Endothelial cell of umbilical vein (primary cell): ENCODE measurements around the gene GFI1B.

Experiments
- GATA2 ChIP-seq: IDR thresholded peaks from 2 replicates; pipeline ENCODE4 v1.7.0; 2011; ENCODE audit warnings: low read depth, mild to moderate bottlenecking, moderate library complexity, mixed read lengths, low read length; ENCODE audit not compliant: insufficient read length, insufficient read depth
- JUN ChIP-seq: IDR thresholded peaks from 2 replicates; pipeline ENCODE4 v1.6.1; 2011; ENCODE audit warnings: borderline replicate concordance, low read depth; ENCODE audit not compliant: insufficient read length, insufficient read depth
- POLR2A ChIP-seq: IDR thresholded peaks from 2 replicates; pipeline ENCODE4 v1.6.1; 2012; ENCODE audit warnings: low read depth, mild to moderate bottlenecking, control low read depth, low read length
- TF ChIP-seq, protein P1 (sequence below), 2 donors: IDR thresholded peaks; 1 replicate in 1 of 2; 2 replicates in 1 of 2; pipeline ENCODE4 v1.5.1; 2011; ENCODE audit warnings: low read length in 2 of 2, mild to moderate bottlenecking in 2 of 2, moderate library complexity in 2 of 2, control low read depth in 1 of 2, inconsistent platforms in 1 of 2, low read depth in 1 of 2; ENCODE audit not compliant: insufficient read depth in 1 of 2; ENCODE audit errors: extremely low read depth in 1 of 2

DNA sequence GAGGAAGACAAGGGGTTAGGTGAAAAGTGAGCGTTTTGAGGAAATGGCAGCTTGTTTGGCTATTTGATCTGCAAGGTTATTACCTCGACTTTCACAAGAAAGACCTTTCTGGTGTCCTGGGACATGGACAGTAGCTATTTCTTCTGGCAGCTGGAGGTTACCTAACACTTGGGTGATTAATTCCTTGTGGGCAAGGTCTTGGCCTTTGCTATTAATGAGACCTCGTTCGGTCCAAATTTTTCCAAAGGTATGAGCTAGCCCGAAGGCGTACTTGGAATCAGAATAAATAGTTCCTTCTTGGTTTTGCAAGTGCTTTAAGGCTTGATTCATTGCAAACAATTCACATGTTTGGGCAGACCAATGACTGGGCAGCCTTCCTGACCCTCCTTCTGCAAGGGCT lies 57.2 kb downstream of the GFI1B start:
- TF ChIP-seq, protein P1, sequence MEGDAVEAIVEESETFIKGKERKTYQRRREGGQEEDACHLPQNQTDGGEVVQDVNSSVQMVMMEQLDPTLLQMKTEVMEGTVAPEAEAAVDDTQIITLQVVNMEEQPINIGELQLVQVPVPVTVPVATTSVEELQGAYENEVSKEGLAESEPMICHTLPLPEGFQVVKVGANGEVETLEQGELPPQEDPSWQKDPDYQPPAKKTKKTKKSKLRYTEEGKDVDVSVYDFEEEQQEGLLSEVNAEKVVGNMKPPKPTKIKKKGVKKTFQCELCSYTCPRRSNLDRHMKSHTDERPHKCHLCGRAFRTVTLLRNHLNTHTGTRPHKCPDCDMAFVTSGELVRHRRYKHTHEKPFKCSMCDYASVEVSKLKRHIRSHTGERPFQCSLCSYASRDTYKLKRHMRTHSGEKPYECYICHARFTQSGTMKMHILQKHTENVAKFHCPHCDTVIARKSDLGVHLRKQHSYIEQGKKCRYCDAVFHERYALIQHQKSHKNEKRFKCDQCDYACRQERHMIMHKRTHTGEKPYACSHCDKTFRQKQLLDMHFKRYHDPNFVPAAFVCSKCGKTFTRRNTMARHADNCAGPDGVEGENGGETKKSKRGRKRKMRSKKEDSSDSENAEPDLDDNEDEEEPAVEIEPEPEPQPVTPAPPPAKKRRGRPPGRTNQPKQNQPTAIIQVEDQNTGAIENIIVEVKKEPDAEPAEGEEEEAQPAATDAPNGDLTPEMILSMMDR (IDR thresholded peaks at IDR 0.05; ENCODE audit: extremely low read depth in 1 of 2, insufficient read depth in 1 of 2, low read depth in 1 of 2, low read length in 2 of 2), result no peak
- TF ChIP-seq JUN (no peak), GATA2 (no peak), POLR2A (no peak)
